Measurements from ENCODE around the gene CLIP2.

DNA sequence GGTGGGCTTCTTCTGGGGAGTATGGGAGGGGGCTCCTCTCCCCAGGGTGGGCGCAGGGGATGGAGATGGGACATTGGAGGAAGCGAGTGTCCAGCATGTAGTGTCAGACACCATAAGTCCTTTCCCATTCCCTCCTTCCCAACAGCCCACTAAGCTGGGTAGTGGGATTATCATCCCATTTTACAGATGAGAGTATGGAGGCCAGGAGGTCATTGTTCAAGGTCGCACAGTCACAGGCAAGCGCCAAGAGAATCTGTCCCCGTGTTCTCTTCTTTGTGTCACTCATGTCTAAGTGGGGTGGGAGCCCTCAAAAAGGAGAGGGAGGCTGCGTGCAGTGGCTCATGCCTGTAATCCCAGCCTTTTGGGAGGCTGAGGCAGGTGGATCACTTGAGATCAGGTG lies 64.8 kb downstream of the CLIP2 start:
- TF ChIP-seq EP300 (IDR thresholded peaks at IDR 0.05; ENCODE audit: borderline replicate concordance) = no peak
- TF ChIP-seq, protein P1, sequence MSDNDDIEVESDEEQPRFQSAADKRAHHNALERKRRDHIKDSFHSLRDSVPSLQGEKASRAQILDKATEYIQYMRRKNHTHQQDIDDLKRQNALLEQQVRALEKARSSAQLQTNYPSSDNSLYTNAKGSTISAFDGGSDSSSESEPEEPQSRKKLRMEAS (IDR thresholded peaks at IDR 0.05) = no peak
- TF ChIP-seq FOXM1 (IDR thresholded peaks at IDR 0.05; ENCODE audit: borderline replicate concordance, low read depth) = no peak
- no peak for TF ChIP-seq TAF1 (IDR thresholded peaks at IDR 0.05; ENCODE audit: low read depth)
- no peak for TF ChIP-seq RAD21 (IDR thresholded peaks at IDR 0.05; ENCODE audit: low read depth)
- TF ChIP-seq CREB1 (IDR thresholded peaks at IDR 0.05; ENCODE audit: low read depth) = no peak
- TF ChIP-seq, protein P2, sequence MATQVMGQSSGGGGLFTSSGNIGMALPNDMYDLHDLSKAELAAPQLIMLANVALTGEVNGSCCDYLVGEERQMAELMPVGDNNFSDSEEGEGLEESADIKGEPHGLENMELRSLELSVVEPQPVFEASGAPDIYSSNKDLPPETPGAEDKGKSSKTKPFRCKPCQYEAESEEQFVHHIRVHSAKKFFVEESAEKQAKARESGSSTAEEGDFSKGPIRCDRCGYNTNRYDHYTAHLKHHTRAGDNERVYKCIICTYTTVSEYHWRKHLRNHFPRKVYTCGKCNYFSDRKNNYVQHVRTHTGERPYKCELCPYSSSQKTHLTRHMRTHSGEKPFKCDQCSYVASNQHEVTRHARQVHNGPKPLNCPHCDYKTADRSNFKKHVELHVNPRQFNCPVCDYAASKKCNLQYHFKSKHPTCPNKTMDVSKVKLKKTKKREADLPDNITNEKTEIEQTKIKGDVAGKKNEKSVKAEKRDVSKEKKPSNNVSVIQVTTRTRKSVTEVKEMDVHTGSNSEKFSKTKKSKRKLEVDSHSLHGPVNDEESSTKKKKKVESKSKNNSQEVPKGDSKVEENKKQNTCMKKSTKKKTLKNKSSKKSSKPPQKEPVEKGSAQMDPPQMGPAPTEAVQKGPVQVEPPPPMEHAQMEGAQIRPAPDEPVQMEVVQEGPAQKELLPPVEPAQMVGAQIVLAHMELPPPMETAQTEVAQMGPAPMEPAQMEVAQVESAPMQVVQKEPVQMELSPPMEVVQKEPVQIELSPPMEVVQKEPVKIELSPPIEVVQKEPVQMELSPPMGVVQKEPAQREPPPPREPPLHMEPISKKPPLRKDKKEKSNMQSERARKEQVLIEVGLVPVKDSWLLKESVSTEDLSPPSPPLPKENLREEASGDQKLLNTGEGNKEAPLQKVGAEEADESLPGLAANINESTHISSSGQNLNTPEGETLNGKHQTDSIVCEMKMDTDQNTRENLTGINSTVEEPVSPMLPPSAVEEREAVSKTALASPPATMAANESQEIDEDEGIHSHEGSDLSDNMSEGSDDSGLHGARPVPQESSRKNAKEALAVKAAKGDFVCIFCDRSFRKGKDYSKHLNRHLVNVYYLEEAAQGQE (IDR thresholded peaks at IDR 0.05; ENCODE audit: low read depth) = no peak
- no peak for TF ChIP-seq TCF12 (IDR thresholded peaks at IDR 0.05; ENCODE audit: low read depth)
- TF ChIP-seq NFIC (IDR thresholded peaks at IDR 0.05) = no peak
- TF ChIP-seq CEBPB (IDR thresholded peaks at IDR 0.05) = no peak
- TF ChIP-seq, protein P3, sequence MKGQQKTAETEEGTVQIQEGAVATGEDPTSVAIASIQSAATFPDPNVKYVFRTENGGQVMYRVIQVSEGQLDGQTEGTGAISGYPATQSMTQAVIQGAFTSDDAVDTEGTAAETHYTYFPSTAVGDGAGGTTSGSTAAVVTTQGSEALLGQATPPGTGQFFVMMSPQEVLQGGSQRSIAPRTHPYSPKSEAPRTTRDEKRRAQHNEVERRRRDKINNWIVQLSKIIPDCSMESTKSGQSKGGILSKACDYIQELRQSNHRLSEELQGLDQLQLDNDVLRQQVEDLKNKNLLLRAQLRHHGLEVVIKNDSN (IDR thresholded peaks at IDR 0.05) = no peak
- TF ChIP-seq YY1 (IDR thresholded peaks at IDR 0.05; ENCODE audit: low read depth) = no peak
